ENCODE data around the gene MYO3B.

MYO3B gene

DNA sequence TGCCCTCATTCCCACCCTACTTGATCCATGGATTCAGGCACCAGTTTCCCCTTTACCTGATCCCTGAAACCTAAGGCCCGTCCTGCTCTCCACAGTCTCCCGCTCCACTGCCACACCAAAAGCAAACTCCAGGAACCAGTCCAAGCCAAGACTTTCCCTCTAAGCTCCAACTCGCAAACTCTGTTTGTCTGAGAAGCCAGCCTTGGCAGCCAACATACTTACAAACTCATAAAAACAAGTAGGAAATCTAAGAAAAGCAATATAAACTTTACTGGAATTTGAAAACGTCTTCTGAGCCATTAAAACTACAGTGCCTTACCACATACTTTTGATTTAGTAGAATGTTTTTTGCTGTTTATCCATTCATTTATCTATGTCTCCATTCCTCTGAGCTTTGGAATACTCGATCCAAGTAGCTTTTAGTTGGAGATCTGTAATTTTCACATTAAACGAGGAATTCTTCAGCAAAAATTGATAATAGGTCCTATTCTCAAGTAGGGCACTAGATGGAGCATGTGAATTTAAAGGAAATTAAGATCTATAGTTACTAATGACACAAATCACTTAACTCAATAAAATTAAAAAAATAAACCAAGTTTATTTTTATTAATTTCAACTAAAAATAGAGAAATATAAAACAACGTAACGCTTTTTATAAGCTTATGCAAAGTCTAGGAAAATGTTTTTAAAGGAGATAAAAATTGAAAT, 199.7 kb downstream of the MYO3B start:
- TF ChIP-seq, protein P1, sequence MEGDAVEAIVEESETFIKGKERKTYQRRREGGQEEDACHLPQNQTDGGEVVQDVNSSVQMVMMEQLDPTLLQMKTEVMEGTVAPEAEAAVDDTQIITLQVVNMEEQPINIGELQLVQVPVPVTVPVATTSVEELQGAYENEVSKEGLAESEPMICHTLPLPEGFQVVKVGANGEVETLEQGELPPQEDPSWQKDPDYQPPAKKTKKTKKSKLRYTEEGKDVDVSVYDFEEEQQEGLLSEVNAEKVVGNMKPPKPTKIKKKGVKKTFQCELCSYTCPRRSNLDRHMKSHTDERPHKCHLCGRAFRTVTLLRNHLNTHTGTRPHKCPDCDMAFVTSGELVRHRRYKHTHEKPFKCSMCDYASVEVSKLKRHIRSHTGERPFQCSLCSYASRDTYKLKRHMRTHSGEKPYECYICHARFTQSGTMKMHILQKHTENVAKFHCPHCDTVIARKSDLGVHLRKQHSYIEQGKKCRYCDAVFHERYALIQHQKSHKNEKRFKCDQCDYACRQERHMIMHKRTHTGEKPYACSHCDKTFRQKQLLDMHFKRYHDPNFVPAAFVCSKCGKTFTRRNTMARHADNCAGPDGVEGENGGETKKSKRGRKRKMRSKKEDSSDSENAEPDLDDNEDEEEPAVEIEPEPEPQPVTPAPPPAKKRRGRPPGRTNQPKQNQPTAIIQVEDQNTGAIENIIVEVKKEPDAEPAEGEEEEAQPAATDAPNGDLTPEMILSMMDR (IDR thresholded peaks at IDR 0.05; ENCODE audit: low read depth, low read length): no peak
- H3K36me3 ChIP-seq: no peaks in the 10 kb centered on the region
- H3K27ac ChIP-seq: no peak overlapping the region
- H3K4me3 ChIP-seq (ENCODE audit: low read depth, low read length): no peak overlapping the region
- no peak for DNase-seq
- no peaks in the 10 kb centered on the region for H3K27me3 ChIP-seq (ENCODE audit: insufficient read depth, low read depth, severe bottlenecking)
- H3K9me3 ChIP-seq (ENCODE audit: severe bottlenecking): no peaks in the 10 kb centered on the region

DNA sequence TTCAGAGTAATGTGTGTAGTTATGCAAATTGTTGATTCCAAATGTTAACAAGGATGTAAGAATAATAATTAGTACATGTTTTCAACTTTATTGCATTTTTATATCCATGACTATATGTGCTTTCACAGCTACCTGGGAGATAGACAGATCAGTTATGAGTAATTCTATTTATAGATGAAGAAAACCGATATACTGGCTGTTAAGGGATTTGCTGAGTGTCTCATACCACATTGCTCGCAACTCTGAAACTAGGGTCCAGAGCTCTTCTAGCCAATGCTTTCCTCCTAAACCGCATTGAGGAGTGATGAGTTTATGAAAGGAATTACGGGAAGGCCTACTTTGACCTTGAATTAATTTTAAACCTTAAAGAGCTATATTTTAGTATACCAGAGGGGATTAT, 202.3 kb downstream of the MYO3B start:
- Histone ChIP-seq H3K4me3 (ENCODE audit: low read depth, low read length) (no peak overlapping the region), H3K27me3 (ENCODE audit: insufficient read depth, low read depth, severe bottlenecking) (no peaks in the 10 kb centered on the region), H3K36me3 (no peaks in the 10 kb centered on the region), H3K27ac (no peak overlapping the region), H3K9me3 (ENCODE audit: severe bottlenecking) (no peaks in the 10 kb centered on the region)
- no peak for DNase-seq
- TF ChIP-seq, protein P1 (IDR thresholded peaks at IDR 0.05; ENCODE audit: low read depth, low read length): no peak

DNA sequence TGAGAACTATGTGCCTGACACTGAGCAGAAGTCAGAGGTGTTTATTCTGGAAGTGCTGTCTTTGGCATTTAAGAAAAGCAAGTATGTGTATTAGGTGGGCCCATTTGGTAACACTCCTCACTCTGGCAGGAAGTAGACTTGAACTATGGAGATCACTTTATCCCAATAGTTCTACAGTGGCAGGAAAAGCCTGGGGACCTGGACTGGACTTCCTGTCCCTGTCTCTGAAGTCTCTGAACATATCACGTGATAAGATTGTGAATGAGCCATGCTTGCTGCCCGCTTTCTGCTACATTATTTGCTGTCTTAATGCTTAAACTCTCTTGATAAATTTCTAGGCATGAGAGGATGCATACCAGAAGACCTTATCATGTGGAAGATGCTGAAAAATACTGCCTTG, 203.7 kb downstream of the MYO3B start:
- H3K27me3 ChIP-seq (ENCODE audit: insufficient read depth, low read depth, severe bottlenecking): no peaks in the 10 kb centered on the region

DNA sequence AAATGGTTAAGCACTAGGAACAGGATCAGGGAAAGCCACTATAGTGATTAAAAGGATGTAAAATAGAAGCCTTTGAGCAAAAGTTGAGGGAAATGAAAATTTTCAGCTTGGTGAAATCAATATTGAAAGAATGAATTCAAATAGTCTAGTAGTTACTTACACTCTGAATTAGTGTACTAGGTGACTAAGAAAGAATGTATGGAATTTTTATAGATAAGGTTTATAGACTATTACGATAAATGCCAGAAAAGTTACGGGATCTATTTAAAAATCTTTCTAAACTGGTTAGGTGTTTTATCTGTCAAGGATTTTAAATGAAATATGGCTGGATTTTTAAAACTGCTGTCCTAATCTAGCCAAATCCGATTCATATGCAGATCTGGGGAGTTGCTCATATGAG, 208.6 kb downstream of the MYO3B start:
- Histone ChIP-seq H3K27me3 (ENCODE audit: insufficient read depth, low read depth, severe bottlenecking) (no peaks in the 10 kb centered on the region), H3K27ac (no peak overlapping the region), H3K4me3 (ENCODE audit: low read depth, low read length) (no peak overlapping the region), H3K9me3 (ENCODE audit: severe bottlenecking) (no peaks in the 10 kb centered on the region), H3K36me3 (no peaks in the 10 kb centered on the region)
- TF ChIP-seq, protein P1 (IDR thresholded peaks at IDR 0.05; ENCODE audit: low read depth, low read length): no peak
- no peak for DNase-seq

More for the DNA sequence above, 203.7 kb downstream of the MYO3B start:
- Histone ChIP-seq H3K4me3 (ENCODE audit: low read depth, low read length) (no peak overlapping the region), H3K27ac (no peak overlapping the region), H3K9me3 (ENCODE audit: severe bottlenecking) (no peaks in the 10 kb centered on the region), H3K36me3 (no peaks in the 10 kb centered on the region)
- TF ChIP-seq, protein P1 (IDR thresholded peaks at IDR 0.05; ENCODE audit: low read depth, low read length): no peak
- DNase-seq: no peak

DNA sequence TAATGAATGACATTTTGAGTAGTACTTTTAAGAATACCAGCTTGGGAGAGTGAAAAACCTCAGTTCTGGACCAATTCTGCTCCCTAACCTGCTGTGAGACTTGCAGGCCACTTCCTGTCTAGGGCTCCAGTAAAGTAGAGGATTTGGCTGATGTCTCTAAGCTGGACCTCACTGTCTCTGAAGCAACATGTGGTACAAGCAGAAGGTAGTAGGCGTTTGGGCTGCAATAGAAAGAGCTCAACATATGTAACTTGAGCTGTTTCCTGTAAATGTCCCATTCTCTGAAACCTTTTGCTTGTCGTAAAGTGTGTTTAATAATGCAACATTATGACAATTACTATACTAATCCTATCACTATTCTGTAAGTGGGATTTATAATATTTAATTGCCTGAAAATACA, 213.1 kb downstream of the MYO3B start:
- no peaks in the 10 kb centered on the region for H3K27me3 ChIP-seq (ENCODE audit: insufficient read depth, low read depth, severe bottlenecking)
- H3K4me3 ChIP-seq (ENCODE audit: low read depth, low read length): no peak overlapping the region
- TF ChIP-seq, protein P1 (IDR thresholded peaks at IDR 0.05; ENCODE audit: low read depth, low read length): no peak
- no peak overlapping the region for H3K27ac ChIP-seq
- H3K9me3 ChIP-seq (ENCODE audit: severe bottlenecking): no peaks in the 10 kb centered on the region
- no peak for DNase-seq
- H3K36me3 ChIP-seq: no peaks in the 10 kb centered on the region

DNA sequence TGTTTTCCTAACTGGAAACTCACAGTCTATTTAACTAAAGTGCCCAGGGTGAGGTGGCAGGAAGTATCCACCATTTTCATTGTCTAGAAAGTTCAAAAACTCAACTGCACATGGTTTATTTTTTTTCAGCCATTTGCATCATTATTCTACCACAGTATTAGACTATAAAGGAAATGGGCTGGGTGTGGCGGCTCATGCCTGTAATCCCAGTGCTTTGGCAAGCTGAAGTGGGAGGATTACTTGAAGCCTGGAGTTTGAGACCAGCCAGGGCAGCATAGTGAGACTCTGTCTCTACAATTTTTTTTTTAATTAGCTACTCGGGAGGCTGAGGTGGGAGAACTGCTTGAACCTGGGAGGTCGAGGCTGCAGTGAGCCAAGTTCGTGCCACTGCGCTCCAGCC, 213.8 kb downstream of the MYO3B start:
- H3K4me3 ChIP-seq (ENCODE audit: low read depth, low read length): no peak overlapping the region
- DNase-seq: no peak
- H3K9me3 ChIP-seq (ENCODE audit: severe bottlenecking): no peaks in the 10 kb centered on the region
- TF ChIP-seq, protein P1 (IDR thresholded peaks at IDR 0.05; ENCODE audit: low read depth, low read length): no peak
- no peaks in the 10 kb centered on the region for H3K27me3 ChIP-seq (ENCODE audit: insufficient read depth, low read depth, severe bottlenecking)
- no peak overlapping the region for H3K27ac ChIP-seq
- H3K36me3 ChIP-seq: no peaks in the 10 kb centered on the region
